Liver (tissue), 9 donors: ENCODE results near the gene ATP11A. TPM values are rescaled to one million over a fixed set of nuclear protein-coding genes. Genes with fewer than 3 reads are reported as not detected.

Experiments used
- DNase-seq: peaks from one replicate; pipeline ENCODE4 v3.0.0-alpha.2; 2017; ENCODE audit warnings: low spot score
- H3K27ac ChIP-seq, 2 donors: one replicate each; pipeline ENCODE4 v1.7.0; 2013; ENCODE audit warnings: inconsistent platforms in 2 of 2, low read length in 2 of 2, control low read depth in 1 of 2, low read depth in 1 of 2, mild to moderate bottlenecking in 1 of 2
- H3K27me3 ChIP-seq, 4 donors: one replicate each; pipeline versions ENCODE4 v1.6.1 to v1.7.0; 2013; ENCODE audit warnings: low read length in 3 of 4, inconsistent platforms in 1 of 4, mild to moderate bottlenecking in 1 of 4, moderate library complexity in 1 of 4; ENCODE audit not compliant: control insufficient read depth in 4 of 4, insufficient read depth in 4 of 4
- H3K36me3 ChIP-seq, 4 donors: one replicate each; pipeline versions ENCODE4 v1.6.1 to v1.7.0; 2013; ENCODE audit warnings: low read length in 3 of 4, mild to moderate bottlenecking in 3 of 4, low read depth in 1 of 4, moderate library complexity in 1 of 4; ENCODE audit not compliant: control insufficient read depth in 4 of 4, insufficient read depth in 3 of 4
- H3K4me1 ChIP-seq, 4 donors: one replicate each; pipeline versions ENCODE4 v1.6.1 to v1.7.0; 2013; ENCODE audit warnings: low read length in 3 of 4, mild to moderate bottlenecking in 3 of 4, moderate library complexity in 1 of 4; ENCODE audit not compliant: control insufficient read depth in 4 of 4, insufficient read depth in 4 of 4
- H3K4me3 ChIP-seq, 3 donors: one replicate each; pipeline versions ENCODE4 v1.6.1 to v1.7.0; 2013; ENCODE audit warnings: low read length in 3 of 3, control low read depth in 1 of 3, low read depth in 1 of 3, mild to moderate bottlenecking in 1 of 3
- H3K9ac ChIP-seq, 2 donors: one replicate each; pipeline ENCODE4 v1.7.0; 2013; ENCODE audit warnings: low read length in 2 of 2, mild to moderate bottlenecking in 2 of 2, moderate library complexity in 2 of 2, control low read depth in 1 of 2, low read depth in 1 of 2
- H3K9me3 ChIP-seq, 4 donors: one replicate each; pipeline versions ENCODE4 v1.6.1 to v1.7.0; 2013; ENCODE audit warnings: low read length in 3 of 4; ENCODE audit not compliant: control insufficient read depth in 4 of 4
- CTCF ChIP-seq: fragments of 150-350 bp; IDR thresholded peaks from 2 replicates; pipeline ENCODE4 v1.5.1; 2017; ENCODE audit warnings: improper control_type of control experiment, low read depth, low read length; ENCODE audit not compliant: missing input control
- EGR1 ChIP-seq, 2 donors: IDR thresholded peaks; 2 replicates each; pipeline ENCODE4 v1.6.1; 2016 to 2018; ENCODE audit warnings: antibody characterized with exemption in 2 of 2, low read depth in 2 of 2
- FOXA1 ChIP-seq: IDR thresholded peaks from 2 replicates; pipeline ENCODE4 v1.6.1; 2016; ENCODE audit warnings: antibody characterized with exemption
- FOXA2 ChIP-seq: IDR thresholded peaks from 2 replicates; pipeline ENCODE4 v1.6.1; 2016; ENCODE audit warnings: antibody characterized with exemption
- HNF4A ChIP-seq, 2 donors: conservative IDR thresholded peaks; 2 replicates each; pipeline ENCODE4 v1.6.1; 2016; ENCODE audit warnings: antibody characterized with exemption in 2 of 2, mild to moderate bottlenecking in 2 of 2
- HNF4G ChIP-seq: IDR thresholded peaks from 2 replicates; pipeline ENCODE4 v1.6.1; 2016; ENCODE audit warnings: antibody characterized with exemption
- JUND ChIP-seq, 2 donors: IDR thresholded peaks; 2 replicates each; pipeline ENCODE4 v1.6.1; 2016; ENCODE audit warnings: antibody characterized with exemption in 2 of 2
- NR2F2 ChIP-seq: IDR thresholded peaks from 2 replicates; pipeline ENCODE4 v1.6.1; 2016; ENCODE audit warnings: antibody characterized with exemption
- RAD21 ChIP-seq, 2 donors: IDR thresholded peaks; 2 replicates each; pipeline ENCODE4 v1.6.1; 2016; ENCODE audit warnings: antibody characterized with exemption in 2 of 2, mild to moderate bottlenecking in 2 of 2
- REST ChIP-seq: IDR thresholded peaks from 2 replicates; pipeline ENCODE4 v1.6.1; 2016; ENCODE audit warnings: antibody characterized with exemption, mild to moderate bottlenecking
- RXRA ChIP-seq, 2 donors: IDR thresholded peaks; 2 replicates each; pipeline ENCODE4 v1.6.1; 2017 to 2018; ENCODE audit warnings: antibody characterized with exemption in 2 of 2, mild to moderate bottlenecking in 1 of 2
- SP1 ChIP-seq: IDR thresholded peaks from 2 replicates; pipeline ENCODE4 v1.6.1; 2018; ENCODE audit warnings: antibody characterized with exemption, mild to moderate bottlenecking
- TAF1 ChIP-seq: conservative IDR thresholded peaks from 2 replicates; pipeline ENCODE4 v1.6.1; 2016; ENCODE audit warnings: antibody characterized with exemption, mild to moderate bottlenecking
- YY1 ChIP-seq: IDR thresholded peaks from 2 replicates; pipeline ENCODE4 v1.6.1; 2016; ENCODE audit warnings: antibody characterized with exemption, mild to moderate bottlenecking
- ZBTB33 ChIP-seq: IDR thresholded peaks from 2 replicates; pipeline ENCODE4 v1.6.1; 2016; ENCODE audit warnings: antibody characterized with exemption
- WGBS: extraction: QIAGEN DNeasy Blood & Tissue Kit; methylation state at CpG from one replicate; pipeline ENCODE4 v1.1.7; 2013; 5-methylcytosine and 5-hydroxymethylcytosine counted together
- polyA plus RNA-seq, 2 donors: library from polyadenylated mRNA; stranded (reverse) in 1 of 2; unstranded in 1 of 2; fragments of 200-250 nt in 1 of 2; fragments of >200 nt in 1 of 2; fragmentation: Nextera tagmentation in 1 of 2; extraction: Ambion mirVana in 1 of 2; gene quantifications; one replicate each; pipeline versions ENCODE4 v1.2.1 to v1.2.3, GENCODE V29; 2013 to 2015
- total RNA-seq, 2 donors: library from RNA; depleted of rRNA; stranded (reverse); fragments of >200 nt; gene quantifications; one replicate each; pipeline ENCODE4 v1.2.3, GENCODE V29; 2014
- donor health status: healthy.
- donor health status: healthy.
- donor health status: healthy.
- donor health status: healthy.
- donor health status: healthy.

The ATP11A gene
- total and polyA plus RNA-seq, 4 donors = 8.7 to 27.9 (median 13.8) TPM

GRCh38 chr13:112900691-112901091, 210.9 kb downstream of the ATP11A start:
- WGBS = 91% methylated on average over 8 of the region's 8 CpGs
- DNase-seq = no peak
- Histone ChIP-seq H3K4me3 (no peak overlapping the region), H3K27me3 (no peaks in the 10 kb centered on the region), H3K9ac (no peak overlapping the region), H3K9me3 (peaks cover 0 to 11% (median 8%) of the 10 kb centered on the region in 4 donors), H3K27ac (no peak overlapping the region), H3K4me1 (peaks cover 0 to 3% (median under 1%) of the 10 kb centered on the region in 4 donors), H3K36me3 (no peaks in the 10 kb centered on the region)
- no peak for TF ChIP-seq YY1
- no peak for TF ChIP-seq TAF1
- no peak for TF ChIP-seq NR2F2
- TF ChIP-seq FOXA1 = no peak
- TF ChIP-seq HNF4G = no peak
- no peak for TF ChIP-seq JUND (IDR thresholded peaks at IDR 0.05)

- no peak overlapping the region for H3K27ac ChIP-seq
- H3K36me3 ChIP-seq = peaks cover 0 to 2% (median 0%) of the 10 kb centered on the region in 4 donors
- TF ChIP-seq HNF4A (conservative IDR thresholded peaks at IDR 0.05) (no peak), RAD21 (IDR thresholded peaks at IDR 0.05) (no peak), HNF4G (no peak), ZBTB33 (no peak), JUND (IDR thresholded peaks at IDR 0.05) (no peak), SP1 (no peak), EGR1 (IDR thresholded peaks at IDR 0.05; ENCODE audit: low read depth in 2 of 2) (no peak)
- peaks cover 0 to 14% (median 12%) of the 10 kb centered on the region in 4 donors for H3K9me3 ChIP-seq
- H3K4me3 ChIP-seq = no peak overlapping the region
- no peaks in the 10 kb centered on the region for H3K27me3 ChIP-seq
- H3K4me1 ChIP-seq = peaks cover 0 to 3% (median under 1%) of the 10 kb centered on the region in 4 donors
- whole genome bisulfite sequencing = 74% methylated on average over 14 of the region's 14 CpGs
- no peak overlapping the region for H3K9ac ChIP-seq
- DNase-seq = no peak
Observed at GRCh38 chr13:112902101-112902651, 212.3 kb downstream of the ATP11A start.

GRCh38 chr13:112902669-112903068, 212.8 kb downstream of the ATP11A start:
- no peak for DNase-seq
- Histone ChIP-seq H3K4me1 (peaks cover 0 to 3% (median 2%) of the 10 kb centered on the region in 4 donors), H3K9me3 (peaks cover 0 to 14% (median 12%) of the 10 kb centered on the region in 4 donors), H3K9ac (no peak overlapping the region), H3K27ac (no peak overlapping the region), H3K27me3 (no peaks in the 10 kb centered on the region), H3K36me3 (peaks cover 0 to 2% (median 0%) of the 10 kb centered on the region in 4 donors), H3K4me3 (no peak overlapping the region)
- 93% methylated on average over 2 of the region's 2 CpGs for WGBS
- TF ChIP-seq FOXA2 (no peak), HNF4G (no peak), HNF4A (conservative IDR thresholded peaks at IDR 0.05) (no peak), CTCF (no peak), RXRA (IDR thresholded peaks at IDR 0.05) (no peak), ZBTB33 (no peak), SP1 (no peak), REST (no peak), RAD21 (IDR thresholded peaks at IDR 0.05) (no peak), EGR1 (IDR thresholded peaks at IDR 0.05; ENCODE audit: low read depth in 2 of 2) (no peak), YY1 (no peak), NR2F2 (no peak)
